HepG2 (cell line): Measurements from ENCODE around the gene C18orf63. TPM values are rescaled to one million over a fixed set of nuclear protein-coding genes. Genes with fewer than 3 reads are reported as not detected.

ENCODE experiments used
- ATAC-seq: fragments of 200-7000 bp; cut with Tn5 transposase; 3 replicates; pipeline ENCODE4 v1.9.1; 2020; ENCODE audit warnings: mild to moderate bottlenecking, moderate library complexity
- BruUV-seq: library from RNA; stranded (reverse); fragments of 400-500 nt; replicated peaks from 2 replicates; lab custom pipeline; 2021; lab: Mats Ljungman, UMichigan
- CTCF ChIA-PET: fragments of 300-600 bp; formaldehyde crosslinking; extraction: SDS; loops from one replicate; lab custom pipeline; 2021; ENCODE audit warnings: low total read pairs, inconsistent platforms, low intra/inter-chr PET ratio; lab: Yijun Ruan, JAX
- POLR2A ChIA-PET: fragments of 350-600 bp; sonication (Branson Sonifier 250); formaldehyde crosslinking; loops from one replicate; lab custom pipeline; 2020; ENCODE audit warnings: antibody characterized with exemption, inconsistent platforms; lab: Yijun Ruan, JAX
- DNase-seq: peaks from one replicate; pipeline ENCODE4 v3.0.0-alpha.2; 2015; ENCODE audit warnings: low spot score
- FAIRE-seq: peaks from 3 replicates; lab custom pipeline; 2011; peaks lifted over from hg19 to GRCh38; lab: Jason Lieb, UNC
- H2AFZ ChIP-seq: one replicate; pipeline ENCODE4 v1.6.1; 2011; ENCODE audit warnings: low read length, inconsistent platforms
- H3K27ac ChIP-seq: fragments of 300-600 bp; 3 replicates; pipeline ENCODE4 v1.8.0; 2011; ENCODE audit warnings: mixed run types, mild to moderate bottlenecking, mixed read lengths, low read length, inconsistent platforms; ENCODE audit not compliant: insufficient read depth; ENCODE audit errors: extremely low read length
- H3K27me3 ChIP-seq, 2 experiments: fragments of 200-600 bp in 1 of 2; 2 replicates in 1 of 2; 3 replicates in 1 of 2; pipeline versions ENCODE4 v1.6.0 to v1.8.0; 2011; ENCODE audit warnings: low read length in 2 of 2, mild to moderate bottlenecking in 2 of 2, moderate library complexity in 2 of 2, inconsistent platforms in 1 of 2; ENCODE audit not compliant: insufficient read depth in 2 of 2, control insufficient read depth in 1 of 2
- H3K36me3 ChIP-seq, 2 experiments: fragments of 200-600 bp in 1 of 2; replicated peaks in 1 of 2; 2 replicates in 1 of 2; 3 replicates in 1 of 2; pipeline versions ENCODE4 v1.5.1 to v1.8.0; 2011; ENCODE audit warnings: low read length in 2 of 2, inconsistent platforms in 1 of 2; ENCODE audit not compliant: insufficient read depth in 2 of 2, control insufficient read depth in 1 of 2
- H3K4me1 ChIP-seq: 2 replicates; pipeline ENCODE4 v1.5.1; 2012; ENCODE audit warnings: low read length, inconsistent platforms; ENCODE audit not compliant: insufficient read depth
- H3K4me2 ChIP-seq: 2 replicates; pipeline ENCODE4 v1.6.0; 2011; ENCODE audit warnings: low read depth, low read length, inconsistent platforms
- H3K4me3 ChIP-seq, 3 experiments: fragments of 200-600 bp in 1 of 3; sonication (generic), shearing (Covaris generic) in 1 of 3; replicated peaks in 1 of 3; 2 replicates each; pipeline ENCODE4 v1.5.1; 2011 to 2016; ENCODE audit warnings: low read length in 3 of 3, inconsistent platforms in 2 of 3, low read depth in 2 of 3, mild to moderate bottlenecking in 2 of 3, control low read depth in 1 of 3, mixed read lengths in 1 of 3; ENCODE audit not compliant: insufficient read depth in 1 of 3
- H3K79me2 ChIP-seq: one replicate; pipeline ENCODE4 v1.6.1; 2011; ENCODE audit warnings: low read length, inconsistent platforms; ENCODE audit not compliant: insufficient read depth
- H3K9ac ChIP-seq: 2 replicates; pipeline ENCODE4 v1.6.0; 2011; ENCODE audit warnings: mild to moderate bottlenecking, low read depth, low read length, inconsistent platforms; ENCODE audit not compliant: insufficient read depth
- H3K9me3 ChIP-seq: 2 replicates; pipeline ENCODE4 v1.5.1; 2012; ENCODE audit warnings: mild to moderate bottlenecking, low read length
- H4K20me1 ChIP-seq: 2 replicates; pipeline ENCODE4 v1.6.0; 2011; ENCODE audit warnings: inconsistent platforms, mild to moderate bottlenecking, low read length, moderate library complexity; ENCODE audit not compliant: insufficient read depth
- HMGXB3 ChIP-seq: sonication (generic); formaldehyde crosslinking; IDR thresholded peaks from 2 replicates; pipeline ENCODE4 v1.4.0; 2020; ENCODE audit warnings: missing genetic modification reagents, borderline replicate concordance
- POLR2AphosphoS2 ChIP-seq: IDR thresholded peaks from 2 replicates; pipeline ENCODE4 v1.6.1; 2011; ENCODE audit warnings: low read depth, low read length, improper control_type of control experiment
- RAD21 ChIP-seq: fragments of 450-650 bp; formaldehyde crosslinking; IDR thresholded peaks from 2 replicates; pipeline ENCODE4 v1.5.0; 2020; ENCODE audit warnings: mild to moderate bottlenecking
- RCOR2 ChIP-seq: IDR thresholded peaks from 2 replicates; pipeline ENCODE4 v1.6.1; 2016; ENCODE audit warnings: missing biosample characterization, missing genetic modification reagents
- SOX13 ChIP-seq, 3 experiments: fragments of 450-650 bp in 1 of 3; sonication (generic) in 1 of 3; formaldehyde crosslinking in 1 of 3; IDR thresholded peaks in 2 of 3; conservative IDR thresholded peaks in 1 of 3; 2 replicates each; pipeline versions ENCODE4 v1.5.0 to v1.6.1; 2016 to 2020; ENCODE audit warnings: antibody characterized with exemption in 1 of 3, mild to moderate bottlenecking in 1 of 3, missing compliant biosample characterization in 1 of 3, missing genetic modification reagents in 1 of 3, moderate library complexity in 1 of 3
- SP2 ChIP-seq: sonication (generic); formaldehyde crosslinking; IDR thresholded peaks from 2 replicates; pipeline ENCODE4 v1.5.1; 2020; ENCODE audit warnings: mild to moderate bottlenecking, missing genetic modification reagents
- XRCC5 ChIP-seq: fragments of 200-400 bp; formaldehyde crosslinking; optimal IDR thresholded peaks from 2 replicates; pipeline ENCODE3; 2017; ENCODE audit warnings: mild to moderate bottlenecking, low read length
- ZNF160 ChIP-seq: sonication (generic); formaldehyde crosslinking; IDR thresholded peaks from 2 replicates; pipeline ENCODE4 v1.8.0; 2022; ENCODE audit warnings: mild to moderate bottlenecking, inconsistent platforms, missing genetic modification reagents
- ZNF513 ChIP-seq: sonication (generic); formaldehyde crosslinking; conservative IDR thresholded peaks from 2 replicates; pipeline ENCODE4 v1.5.0; 2020; ENCODE audit warnings: missing genetic modification reagents
- WGBS: methylation state at CpG from one replicate; pipeline ENCODE4 v1.1.6; 2017; ENCODE audit warnings: low lambda C conversion rate; 5-methylcytosine and 5-hydroxymethylcytosine counted together
- in situ Hi-C: cut with HindIII; loops from 2 replicates; pipeline ENCODE4 v1.10.0; 2017; ENCODE audit warnings: low pct_unique_long_range_greater_than_20kb; ENCODE audit not compliant: extremely low pct_ligation_motif_present
- intact Hi-C: fragments of 100-400 bp; cut with micrococcal nuclease; formaldehyde crosslinking; loops from one replicate; pipeline ENCODE4 v1.10.0; 2022; ENCODE audit not compliant: unreplicated experiment
- polyA plus RNA-seq, 8 experiments: library from polyadenylated mRNA; depleted of rRNA in 3 of 8; stranded (reverse) in 7 of 8; unstranded in 1 of 8; fragments of >200 nt; fragmentation: Illumina TruSeq in 4 of 8; extraction: Trizol in 4 of 8; gene quantifications; 2 replicates each; pipeline versions ENCODE4 v1.2.1 to v1.2.3, GENCODE V29; 2011 to 2016; ENCODE audit warnings: low read depth in 4 of 8, missing spikeins in 1 of 8, mixed read lengths in 1 of 8; ENCODE audit not compliant: insufficient read depth in 1 of 8
- total RNA-seq, 5 experiments: library from RNA; depleted of rRNA; stranded (reverse); fragments of >200 nt; fragmentation: Illumina TruSeq; extraction: Trizol; gene quantifications; 2 replicates each; pipeline ENCODE4 v1.2.3, GENCODE V29; 2016; ENCODE audit warnings: low read depth in 1 of 5

Gene C18orf63
- total and polyA plus RNA-seq, 2 of the 13 experiments (the other 11 are each of a cell fraction or from before 2014, with no cell fraction given) = 0.01 TPM; not detected in 1

- WGBS = 23% methylated on average over 14 of the region's 14 CpGs
- Histone ChIP-seq H3K4me2 (no peak overlapping the region), H3K4me1 (no peaks in the 10 kb centered on the region), H3K79me2 (no peaks in the 10 kb centered on the region), H4K20me1 (no peaks in the 10 kb centered on the region), H3K4me3 (no peak overlapping the region), H3K27me3 (peaks cover 0 to 35% of the 10 kb centered on the region in 2 experiments; a peak in 3 of 5 replicates), H2AFZ (no peak overlapping the region), H3K9ac (no peak overlapping the region), H3K36me3 (no peaks in the 10 kb centered on the region), H3K27ac (no peak overlapping the region), H3K9me3 (no peaks in the 10 kb centered on the region)
- TF ChIP-seq SOX13 (IDR thresholded peaks at IDR 0.05) (no peak), SOX13 (CRISPR knock-in tag; conservative IDR thresholded peaks at IDR 0.05 in 1 of 2, IDR thresholded peaks at IDR 0.05 in 1 of 2) (no peak), ZNF513 (CRISPR knock-in tag) (no peak), RAD21 (no peak), SP2 (CRISPR knock-in tag) (no peak), XRCC5 (no peak), ZNF160 (CRISPR knock-in tag) (no peak), HMGXB3 (CRISPR knock-in tag) (no peak), POLR2AphosphoS2 (no peak), RCOR2 (CRISPR knock-in tag) (no peak)
- in situ Hi-C loops = no loop called here
- ChIA-PET POLR2A (no interaction called here), CTCF (no interaction called here)
- intact Hi-C loops = no loop called here
- FAIRE-seq (no peak), DNase-seq (no peak), ATAC-seq (no peak)
- BruUV-seq = no TSS peak
Observed at GRCh38 chr18:74399091-74399887, 83.7 kb downstream of the C18orf63 start.
